SK-N-SH treated with all-trans-retinoic acid at 6 μM for 48 hours (cell line): ENCODE measurements around the gene SNAPC2.

ENCODE experiments used
- ATAC-seq: fragments of 200-7000 bp; cut with Tn5 transposase; 3 replicates; pipeline ENCODE4 v1.9.1; 2020; ENCODE audit warnings: mild to moderate bottlenecking, moderate library complexity
- ARNTL ChIP-seq: fragments of 450-650 bp; formaldehyde crosslinking; IDR thresholded peaks from 2 replicates; pipeline ENCODE4 v1.5.0; 2020; ENCODE audit warnings: low read depth, mild to moderate bottlenecking, moderate library complexity, borderline replicate concordance
- BACH2 ChIP-seq: fragments of 250-450 bp; sonication (Bioruptor Pico); IDR thresholded peaks from 2 replicates; pipeline ENCODE4 v1.9.0; 2021; ENCODE audit warnings: mild to moderate bottlenecking, borderline replicate concordance
- CSDC2 ChIP-seq: fragments of 250-450 bp; sonication (Bioruptor Pico); IDR thresholded peaks from 2 replicates; pipeline ENCODE4 v1.5.0; 2020; ENCODE audit warnings: mild to moderate bottlenecking, moderate library complexity
- ESRRG ChIP-seq: fragments of 250-450 bp; sonication (Bioruptor Pico); IDR thresholded peaks from 2 replicates; pipeline ENCODE4 v1.6.1; 2021; ENCODE audit warnings: mild to moderate bottlenecking
- GLIS3 ChIP-seq: fragments of 250-450 bp; sonication (Bioruptor Pico); IDR thresholded peaks from 2 replicates; pipeline ENCODE4 v1.5.0; 2020; ENCODE audit warnings: mild to moderate bottlenecking, moderate library complexity
- ISL1 ChIP-seq: fragments of 250-450 bp; sonication (Bioruptor Pico); IDR thresholded peaks from 2 replicates; pipeline ENCODE4 v2.1.2; 2022; ENCODE audit warnings: mild to moderate bottlenecking, moderate library complexity
- OSR1 ChIP-seq: fragments of 250-450 bp; sonication (Bioruptor Pico); IDR thresholded peaks from 2 replicates; pipeline ENCODE4 v1.8.0; 2022; ENCODE audit warnings: moderate library complexity, mild to moderate bottlenecking, inconsistent platforms
- PPARA ChIP-seq: fragments of 250-450 bp; sonication (Bioruptor Pico); IDR thresholded peaks from 2 replicates; pipeline ENCODE4 v1.5.0; 2020; ENCODE audit warnings: mild to moderate bottlenecking, borderline replicate concordance
- RARB ChIP-seq: fragments of 250-450 bp; sonication (Bioruptor Pico); IDR thresholded peaks from 2 replicates; pipeline ENCODE4 v1.8.0; 2021; ENCODE audit warnings: mild to moderate bottlenecking, moderate library complexity
- SNAI2 ChIP-seq: fragments of 250-450 bp; sonication (Bioruptor Pico); IDR thresholded peaks from 2 replicates; pipeline ENCODE4 v1.5.0; 2020; ENCODE audit warnings: mild to moderate bottlenecking, moderate library complexity
- TCF4 ChIP-seq: fragments of 250-450 bp; sonication (Bioruptor Pico); IDR thresholded peaks from 2 replicates; pipeline ENCODE4 v1.8.0; 2021; ENCODE audit warnings: mild to moderate bottlenecking, moderate library complexity, borderline replicate concordance
- TOX ChIP-seq: fragments of 250-450 bp; sonication (Bioruptor Pico); IDR thresholded peaks from 2 replicates; pipeline ENCODE4 v1.8.0; 2021; ENCODE audit warnings: mild to moderate bottlenecking, moderate library complexity, borderline replicate concordance
- ZC3H10 ChIP-seq: fragments of 250-450 bp; sonication (Bioruptor Pico); IDR thresholded peaks from 2 replicates; pipeline ENCODE4 v1.5.1; 2021; ENCODE audit warnings: mild to moderate bottlenecking, moderate library complexity
- ZFP3 ChIP-seq: fragments of 250-450 bp; sonication (Bioruptor Pico); IDR thresholded peaks from 2 replicates; pipeline ENCODE4 v1.5.0; 2020; ENCODE audit warnings: mild to moderate bottlenecking, moderate library complexity
- ZFP30 ChIP-seq: fragments of 450-650 bp; formaldehyde crosslinking; IDR thresholded peaks from 2 replicates; pipeline ENCODE4 v1.5.0; 2022; ENCODE audit warnings: mild to moderate bottlenecking, moderate library complexity
- ZNF565 ChIP-seq: fragments of 450-650 bp; formaldehyde crosslinking; conservative IDR thresholded peaks from 2 replicates; pipeline ENCODE4 v1.5.0; 2020; ENCODE audit warnings: low read depth, mild to moderate bottlenecking, moderate library complexity
- ZNF70 ChIP-seq: fragments of 450-650 bp; formaldehyde crosslinking; IDR thresholded peaks from 2 replicates; pipeline ENCODE4 v1.5.0; 2020; ENCODE audit warnings: mild to moderate bottlenecking, moderate library complexity
- ZNF8 ChIP-seq: fragments of 450-650 bp; formaldehyde crosslinking; IDR thresholded peaks from 2 replicates; pipeline ENCODE4 v1.5.0; 2020; ENCODE audit warnings: mild to moderate bottlenecking, moderate library complexity
- TF ChIP-seq, protein P1 (sequence below): fragments of 250-450 bp; sonication (Bioruptor Pico); IDR thresholded peaks from 2 replicates; pipeline ENCODE4 v1.8.0; 2020; ENCODE audit warnings: mild to moderate bottlenecking, moderate library complexity, borderline replicate concordance
- TF ChIP-seq, protein P2 (sequence below): fragments of 250-450 bp; sonication (Bioruptor Pico); IDR thresholded peaks from 2 replicates; pipeline ENCODE4 v1.5.0; 2020; ENCODE audit warnings: mild to moderate bottlenecking, moderate library complexity
- TF ChIP-seq, protein P3 (sequence below): fragments of 250-450 bp; sonication (Bioruptor Pico); IDR thresholded peaks from 2 replicates; pipeline ENCODE4 v1.8.0; 2021; ENCODE audit warnings: low read depth, mild to moderate bottlenecking, moderate library complexity, borderline replicate concordance
- TF ChIP-seq, protein P4 (sequence below): fragments of 250-450 bp; sonication (Bioruptor Pico); IDR thresholded peaks from 2 replicates; pipeline ENCODE4 v1.5.1; 2020; ENCODE audit warnings: low read depth, mild to moderate bottlenecking, moderate library complexity

SNAPC2 gene

DNA sequence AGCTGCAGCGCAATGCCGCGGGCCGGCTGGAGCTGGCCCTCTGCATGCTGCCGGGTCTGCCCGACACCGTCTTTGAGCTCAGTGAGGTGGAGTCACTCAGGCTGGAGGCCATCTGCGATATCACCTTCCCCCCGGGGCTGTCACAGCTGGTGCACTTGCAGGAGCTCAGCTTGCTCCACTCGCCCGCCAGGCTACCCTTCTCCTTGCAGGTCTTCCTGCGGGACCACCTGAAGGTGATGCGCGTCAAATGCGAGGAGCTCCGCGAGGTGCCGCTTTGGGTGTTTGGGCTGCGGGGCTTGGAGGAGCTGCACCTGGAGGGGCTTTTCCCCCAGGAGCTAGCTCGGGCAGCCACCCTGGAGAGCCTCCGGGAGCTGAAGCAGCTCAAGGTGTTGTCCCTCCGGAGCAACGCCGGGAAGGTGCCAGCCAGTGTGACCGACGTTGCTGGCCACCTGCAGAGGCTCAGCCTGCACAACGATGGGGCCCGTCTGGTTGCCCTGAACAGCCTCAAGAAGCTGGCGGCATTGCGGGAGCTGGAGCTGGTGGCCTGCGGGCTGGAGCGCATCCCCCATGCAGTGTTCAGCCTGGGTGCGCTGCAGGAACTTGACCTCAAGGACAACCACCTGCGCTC lies 20.3 kb upstream of the SNAPC2 start:
- no peak for ATAC-seq
- TF ChIP-seq RARB (CRISPR knock-in tag) = no peak
- TF ChIP-seq GLIS3 (CRISPR knock-in tag) = no peak
- TF ChIP-seq, protein P1, sequence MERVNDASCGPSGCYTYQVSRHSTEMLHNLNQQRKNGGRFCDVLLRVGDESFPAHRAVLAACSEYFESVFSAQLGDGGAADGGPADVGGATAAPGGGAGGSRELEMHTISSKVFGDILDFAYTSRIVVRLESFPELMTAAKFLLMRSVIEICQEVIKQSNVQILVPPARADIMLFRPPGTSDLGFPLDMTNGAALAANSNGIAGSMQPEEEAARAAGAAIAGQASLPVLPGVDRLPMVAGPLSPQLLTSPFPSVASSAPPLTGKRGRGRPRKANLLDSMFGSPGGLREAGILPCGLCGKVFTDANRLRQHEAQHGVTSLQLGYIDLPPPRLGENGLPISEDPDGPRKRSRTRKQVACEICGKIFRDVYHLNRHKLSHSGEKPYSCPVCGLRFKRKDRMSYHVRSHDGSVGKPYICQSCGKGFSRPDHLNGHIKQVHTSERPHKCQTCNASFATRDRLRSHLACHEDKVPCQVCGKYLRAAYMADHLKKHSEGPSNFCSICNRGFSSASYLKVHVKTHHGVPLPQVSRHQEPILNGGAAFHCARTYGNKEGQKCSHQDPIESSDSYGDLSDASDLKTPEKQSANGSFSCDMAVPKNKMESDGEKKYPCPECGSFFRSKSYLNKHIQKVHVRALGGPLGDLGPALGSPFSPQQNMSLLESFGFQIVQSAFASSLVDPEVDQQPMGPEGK (CRISPR knock-in tag) = no peak
- TF ChIP-seq, protein P2, sequence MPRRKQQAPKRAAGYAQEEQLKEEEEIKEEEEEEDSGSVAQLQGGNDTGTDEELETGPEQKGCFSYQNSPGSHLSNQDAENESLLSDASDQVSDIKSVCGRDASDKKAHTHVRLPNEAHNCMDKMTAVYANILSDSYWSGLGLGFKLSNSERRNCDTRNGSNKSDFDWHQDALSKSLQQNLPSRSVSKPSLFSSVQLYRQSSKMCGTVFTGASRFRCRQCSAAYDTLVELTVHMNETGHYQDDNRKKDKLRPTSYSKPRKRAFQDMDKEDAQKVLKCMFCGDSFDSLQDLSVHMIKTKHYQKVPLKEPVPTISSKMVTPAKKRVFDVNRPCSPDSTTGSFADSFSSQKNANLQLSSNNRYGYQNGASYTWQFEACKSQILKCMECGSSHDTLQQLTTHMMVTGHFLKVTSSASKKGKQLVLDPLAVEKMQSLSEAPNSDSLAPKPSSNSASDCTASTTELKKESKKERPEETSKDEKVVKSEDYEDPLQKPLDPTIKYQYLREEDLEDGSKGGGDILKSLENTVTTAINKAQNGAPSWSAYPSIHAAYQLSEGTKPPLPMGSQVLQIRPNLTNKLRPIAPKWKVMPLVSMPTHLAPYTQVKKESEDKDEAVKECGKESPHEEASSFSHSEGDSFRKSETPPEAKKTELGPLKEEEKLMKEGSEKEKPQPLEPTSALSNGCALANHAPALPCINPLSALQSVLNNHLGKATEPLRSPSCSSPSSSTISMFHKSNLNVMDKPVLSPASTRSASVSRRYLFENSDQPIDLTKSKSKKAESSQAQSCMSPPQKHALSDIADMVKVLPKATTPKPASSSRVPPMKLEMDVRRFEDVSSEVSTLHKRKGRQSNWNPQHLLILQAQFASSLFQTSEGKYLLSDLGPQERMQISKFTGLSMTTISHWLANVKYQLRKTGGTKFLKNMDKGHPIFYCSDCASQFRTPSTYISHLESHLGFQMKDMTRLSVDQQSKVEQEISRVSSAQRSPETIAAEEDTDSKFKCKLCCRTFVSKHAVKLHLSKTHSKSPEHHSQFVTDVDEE (CRISPR knock-in tag) = no peak
- TF ChIP-seq PPARA (CRISPR knock-in tag) = no peak
- TF ChIP-seq ISL1 (CRISPR knock-in tag) = no peak
- no peak for TF ChIP-seq CSDC2
- TF ChIP-seq ZFP30 (CRISPR knock-in tag) = no peak
- no peak for TF ChIP-seq ZFP3 (CRISPR knock-in tag)
- no peak for TF ChIP-seq BACH2 (CRISPR knock-in tag)
- no peak for TF ChIP-seq ESRRG (CRISPR knock-in tag)
- no peak for TF ChIP-seq ZNF8 (CRISPR knock-in tag)
- TF ChIP-seq, protein P3, sequence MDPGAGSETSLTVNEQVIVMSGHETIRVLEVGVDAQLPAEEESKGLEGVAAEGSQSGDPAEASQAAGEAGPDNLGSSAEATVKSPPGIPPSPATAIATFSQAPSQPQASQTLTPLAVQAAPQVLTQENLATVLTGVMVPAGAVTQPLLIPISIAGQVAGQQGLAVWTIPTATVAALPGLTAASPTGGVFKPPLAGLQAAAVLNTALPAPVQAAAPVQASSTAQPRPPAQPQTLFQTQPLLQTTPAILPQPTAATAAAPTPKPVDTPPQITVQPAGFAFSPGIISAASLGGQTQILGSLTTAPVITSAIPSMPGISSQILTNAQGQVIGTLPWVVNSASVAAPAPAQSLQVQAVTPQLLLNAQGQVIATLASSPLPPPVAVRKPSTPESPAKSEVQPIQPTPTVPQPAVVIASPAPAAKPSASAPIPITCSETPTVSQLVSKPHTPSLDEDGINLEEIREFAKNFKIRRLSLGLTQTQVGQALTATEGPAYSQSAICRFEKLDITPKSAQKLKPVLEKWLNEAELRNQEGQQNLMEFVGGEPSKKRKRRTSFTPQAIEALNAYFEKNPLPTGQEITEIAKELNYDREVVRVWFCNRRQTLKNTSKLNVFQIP (CRISPR knock-in tag) = no peak
- TF ChIP-seq ZC3H10 = no peak
- no peak for TF ChIP-seq ZNF565
- TF ChIP-seq, protein P4, sequence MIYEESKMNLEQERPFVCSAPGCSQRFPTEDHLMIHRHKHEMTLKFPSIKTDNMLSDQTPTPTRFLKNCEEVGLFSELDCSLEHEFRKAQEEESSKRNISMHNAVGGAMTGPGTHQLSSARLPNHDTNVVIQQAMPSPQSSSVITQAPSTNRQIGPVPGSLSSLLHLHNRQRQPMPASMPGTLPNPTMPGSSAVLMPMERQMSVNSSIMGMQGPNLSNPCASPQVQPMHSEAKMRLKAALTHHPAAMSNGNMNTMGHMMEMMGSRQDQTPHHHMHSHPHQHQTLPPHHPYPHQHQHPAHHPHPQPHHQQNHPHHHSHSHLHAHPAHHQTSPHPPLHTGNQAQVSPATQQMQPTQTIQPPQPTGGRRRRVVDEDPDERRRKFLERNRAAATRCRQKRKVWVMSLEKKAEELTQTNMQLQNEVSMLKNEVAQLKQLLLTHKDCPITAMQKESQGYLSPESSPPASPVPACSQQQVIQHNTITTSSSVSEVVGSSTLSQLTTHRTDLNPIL = no peak
- TF ChIP-seq SNAI2 (CRISPR knock-in tag) = no peak

DNA sequence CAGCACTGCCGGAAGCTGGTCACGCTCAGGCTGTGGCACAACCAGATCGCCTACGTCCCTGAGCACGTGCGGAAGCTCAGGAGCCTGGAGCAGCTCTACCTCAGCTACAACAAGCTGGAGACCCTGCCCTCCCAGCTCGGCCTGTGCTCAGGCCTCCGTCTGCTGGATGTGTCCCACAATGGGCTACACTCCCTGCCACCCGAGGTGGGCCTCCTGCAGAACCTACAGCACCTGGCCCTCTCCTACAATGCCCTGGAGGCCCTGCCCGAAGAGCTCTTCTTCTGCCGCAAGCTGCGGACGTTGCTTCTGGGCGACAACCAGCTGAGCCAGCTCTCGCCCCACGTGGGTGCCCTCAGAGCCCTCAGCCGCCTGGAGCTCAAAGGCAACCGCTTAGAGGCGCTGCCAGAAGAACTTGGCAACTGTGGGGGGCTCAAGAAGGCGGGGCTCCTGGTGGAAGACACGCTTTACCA lies 19.7 kb upstream of the SNAPC2 start:
- ATAC-seq = no peak
- TF ChIP-seq ZFP3 (CRISPR knock-in tag) = no peak
- TF ChIP-seq, protein P1 (CRISPR knock-in tag) = no peak
- TF ChIP-seq OSR1 = no peak

DNA sequence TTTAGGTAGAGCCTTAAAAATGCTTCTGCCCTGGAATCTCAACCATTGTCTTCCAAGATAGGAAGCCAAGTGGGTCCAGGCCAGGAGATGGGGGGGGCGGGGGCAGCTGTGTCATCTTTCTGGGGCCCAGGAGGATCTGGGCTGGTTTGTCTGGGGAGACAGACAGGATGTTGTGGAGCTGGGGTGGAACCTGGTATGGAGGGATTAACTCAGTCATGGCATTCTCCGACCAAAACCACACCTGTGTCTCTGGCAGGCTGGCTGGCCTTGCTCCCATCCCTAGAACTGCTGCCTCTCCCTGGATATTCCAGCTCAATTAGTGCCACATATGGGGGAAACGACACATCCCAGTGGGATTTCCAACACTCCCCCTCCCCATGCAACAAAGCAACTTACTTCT lies 19.2 kb upstream of the SNAPC2 start:
- no peak for ATAC-seq
- TF ChIP-seq OSR1 = no peak
- TF ChIP-seq TOX (CRISPR knock-in tag) = no peak
- TF ChIP-seq CSDC2 = no peak
- no peak for TF ChIP-seq GLIS3 (CRISPR knock-in tag)
- no peak for TF ChIP-seq PPARA (CRISPR knock-in tag)
- TF ChIP-seq ZNF70 (CRISPR knock-in tag) = no peak
- TF ChIP-seq BACH2 (CRISPR knock-in tag) = no peak
- no peak for TF ChIP-seq ARNTL (CRISPR knock-in tag)
- no peak for TF ChIP-seq TCF4 (CRISPR knock-in tag)
- TF ChIP-seq ZNF565 = no peak
- no peak for TF ChIP-seq ZNF8 (CRISPR knock-in tag)
- TF ChIP-seq ISL1 (CRISPR knock-in tag) = no peak
- TF ChIP-seq, protein P1 (CRISPR knock-in tag) = no peak
- no peak for TF ChIP-seq RARB (CRISPR knock-in tag)
- TF ChIP-seq, protein P4 = no peak
- no peak for TF ChIP-seq ZFP3 (CRISPR knock-in tag)
